ENCODE results near the gene SLC9A9.
"Not testable (repeated sequence)": the region's sequence is repeated elsewhere in the genome, so short reads cannot be mapped to it uniquely, and the experiment has no call there.

SLC9A9 gene

GRCh38 chr3:143536817-143537535 lies 311.3 kb downstream of the SLC9A9 start:
- DNase-seq: no peak

GRCh38 chr3:143535994-143536784 lies 312.1 kb downstream of the SLC9A9 start:
- no peak for DNase-seq

GRCh38 chr3:143533391-143533790 lies 314.9 kb downstream of the SLC9A9 start:
- no peak for DNase-seq

GRCh38 chr3:143532091-143532490 lies 316.2 kb downstream of the SLC9A9 start:
- no peak for DNase-seq

- no peak for DNase-seq
Observed at GRCh38 chr3:143531101-143531500, 317.2 kb downstream of the SLC9A9 start.

- no peak for DNase-seq
Observed at GRCh38 chr3:143529798-143530197, 318.5 kb downstream of the SLC9A9 start.

GRCh38 chr3:143529018-143529478 lies 319.2 kb downstream of the SLC9A9 start:
- DNase-seq: no peak

GRCh38 chr3:143526011-143526545 lies 322.2 kb downstream of the SLC9A9 start:
- no peak for DNase-seq

GRCh38 chr3:143525408-143525807 lies 322.9 kb downstream of the SLC9A9 start:
- no peak for DNase-seq

- DNase-seq: no peak
Observed at GRCh38 chr3:143521803-143522202, 326.5 kb downstream of the SLC9A9 start.

GRCh38 chr3:143517131-143517530 lies 331.1 kb downstream of the SLC9A9 start:
- not testable (repeated sequence) for DNase-seq

- DNase-seq: no peak
Observed at GRCh38 chr3:143514874-143515273, 333.4 kb downstream of the SLC9A9 start.

- no peak for DNase-seq
Observed at GRCh38 chr3:143514109-143514508, 334.2 kb downstream of the SLC9A9 start.

GRCh38 chr3:143511174-143511879 lies 336.9 kb downstream of the SLC9A9 start:
- no peak for DNase-seq

GRCh38 chr3:143510601-143511000 lies 337.7 kb downstream of the SLC9A9 start:
- DNase-seq: no peak

- DNase-seq: no peak
Observed at GRCh38 chr3:143507735-143508580, 340.3 kb downstream of the SLC9A9 start.

- no peak for DNase-seq
Observed at GRCh38 chr3:143506190-143506589, 342.1 kb downstream of the SLC9A9 start.

GRCh38 chr3:143503325-143503885 lies 344.9 kb downstream of the SLC9A9 start:
- no peak for DNase-seq

GRCh38 chr3:143502081-143502480 lies 346.2 kb downstream of the SLC9A9 start:
- no peak for DNase-seq

- no peak for DNase-seq
Observed at GRCh38 chr3:143497382-143497781, 350.9 kb downstream of the SLC9A9 start.

GRCh38 chr3:143496191-143496590 lies 352.1 kb downstream of the SLC9A9 start:
- DNase-seq: no peak

- no peak for DNase-seq
Observed at GRCh38 chr3:143495527-143495926, 352.7 kb downstream of the SLC9A9 start.
